Astrocyte (in vitro differentiated cells and primary cell): ENCODE data around the gene ATP5PO. TPM values are rescaled to one million over a fixed set of nuclear protein-coding genes. Genes with fewer than 3 reads are reported as not detected.
"Not testable (repeated sequence)": the region's sequence is repeated elsewhere in the genome, so short reads cannot be mapped to it uniquely, and the experiment has no call there.

ENCODE experiments used
- DNase-seq: peaks from one replicate; pipeline ENCODE4 v3.0.0-alpha.2; 2010; ENCODE audit warnings: low read depth
- FAIRE-seq: peaks from 2 replicates; lab custom pipeline; 2011; peaks lifted over from hg19 to GRCh38; lab: Jason Lieb, UNC
- H2AFZ ChIP-seq: 2 replicates; pipeline ENCODE4 v1.6.0; 2012; ENCODE audit warnings: low read depth, low read length, inconsistent platforms
- H3K27ac ChIP-seq: 2 replicates; pipeline ENCODE4 v1.5.1; 2011; ENCODE audit warnings: low read depth, low read length, inconsistent platforms
- H3K27me3 ChIP-seq: 2 replicates; pipeline ENCODE4 v1.6.0; 2011; ENCODE audit warnings: low read length, inconsistent platforms; ENCODE audit not compliant: insufficient read depth
- H3K36me3 ChIP-seq: 2 replicates; pipeline ENCODE4 v1.5.1; 2011; ENCODE audit warnings: low read length, inconsistent platforms; ENCODE audit not compliant: insufficient read depth
- H3K4me1 ChIP-seq: 2 replicates; pipeline ENCODE4 v1.5.1; 2011; ENCODE audit warnings: low read length, inconsistent platforms; ENCODE audit not compliant: insufficient read depth
- H3K4me2 ChIP-seq: 2 replicates; pipeline ENCODE4 v1.6.0; 2012; ENCODE audit warnings: low read length, inconsistent platforms
- H3K4me3 ChIP-seq: 2 replicates; pipeline ENCODE4 v1.5.1; 2011; ENCODE audit warnings: low read depth, mild to moderate bottlenecking, low read length, inconsistent platforms; ENCODE audit not compliant: insufficient read depth
- H3K79me2 ChIP-seq: 2 replicates; pipeline ENCODE4 v1.6.0; 2012; ENCODE audit warnings: mild to moderate bottlenecking, low read length, inconsistent platforms; ENCODE audit not compliant: insufficient read depth
- H3K9ac ChIP-seq: 2 replicates; pipeline ENCODE4 v1.6.0; 2012; ENCODE audit warnings: mild to moderate bottlenecking, low read length, inconsistent platforms
- H3K9me3 ChIP-seq: 2 replicates; pipeline ENCODE4 v1.5.1; 2012; ENCODE audit warnings: low read depth, mild to moderate bottlenecking, low read length, inconsistent platforms; ENCODE audit not compliant: insufficient read depth
- H4K20me1 ChIP-seq: 2 replicates; pipeline ENCODE4 v1.6.0; 2012; ENCODE audit warnings: low read length, inconsistent platforms; ENCODE audit not compliant: insufficient read depth
- H3K27ac Mint-ChIP-seq: one replicate; pipeline ENCODE4 v1.8.0; 2021; ENCODE audit warnings: mild to moderate bottlenecking, mixed read lengths; ENCODE audit not compliant: unreplicated experiment
- H3K27me3 Mint-ChIP-seq: one replicate; pipeline ENCODE4 v1.8.0; 2021; ENCODE audit warnings: low read depth, mixed read lengths; ENCODE audit not compliant: unreplicated experiment
- H3K36me3 Mint-ChIP-seq: one replicate; pipeline ENCODE4 v1.8.0; 2021; ENCODE audit warnings: low read depth, mixed read lengths; ENCODE audit not compliant: unreplicated experiment
- H3K4me1 Mint-ChIP-seq: one replicate; pipeline ENCODE4 v1.8.0; 2021; ENCODE audit warnings: low read depth, mixed read lengths; ENCODE audit not compliant: unreplicated experiment
- H3K4me3 Mint-ChIP-seq: one replicate; pipeline ENCODE4 v1.8.0; 2021; ENCODE audit warnings: mild to moderate bottlenecking, moderate library complexity, mixed read lengths; ENCODE audit not compliant: unreplicated experiment
- H3K9me3 Mint-ChIP-seq: one replicate; pipeline ENCODE4 v1.8.0; 2021; ENCODE audit warnings: mild to moderate bottlenecking, mixed read lengths; ENCODE audit not compliant: unreplicated experiment
- EZH2 ChIP-seq: IDR thresholded peaks from 2 replicates; pipeline ENCODE4 v1.6.1; 2012; ENCODE audit warnings: mild to moderate bottlenecking, low read length, inconsistent platforms; ENCODE audit not compliant: insufficient read depth
- total RNA-seq: library from RNA; stranded (reverse); gene quantifications from 2 replicates; pipeline ENCODE4 v1.2.1, GENCODE V29; 2021
- TF ChIP-seq, protein P1 (sequence below): IDR thresholded peaks from 2 replicates; pipeline ENCODE4 v1.5.1; 2011; ENCODE audit warnings: low read depth, mild to moderate bottlenecking, inconsistent platforms, low read length, moderate library complexity; ENCODE audit not compliant: insufficient read depth

The ATP5PO gene
- total RNA-seq, 1 donor from 2014 or later, result 171 TPM

DNA sequence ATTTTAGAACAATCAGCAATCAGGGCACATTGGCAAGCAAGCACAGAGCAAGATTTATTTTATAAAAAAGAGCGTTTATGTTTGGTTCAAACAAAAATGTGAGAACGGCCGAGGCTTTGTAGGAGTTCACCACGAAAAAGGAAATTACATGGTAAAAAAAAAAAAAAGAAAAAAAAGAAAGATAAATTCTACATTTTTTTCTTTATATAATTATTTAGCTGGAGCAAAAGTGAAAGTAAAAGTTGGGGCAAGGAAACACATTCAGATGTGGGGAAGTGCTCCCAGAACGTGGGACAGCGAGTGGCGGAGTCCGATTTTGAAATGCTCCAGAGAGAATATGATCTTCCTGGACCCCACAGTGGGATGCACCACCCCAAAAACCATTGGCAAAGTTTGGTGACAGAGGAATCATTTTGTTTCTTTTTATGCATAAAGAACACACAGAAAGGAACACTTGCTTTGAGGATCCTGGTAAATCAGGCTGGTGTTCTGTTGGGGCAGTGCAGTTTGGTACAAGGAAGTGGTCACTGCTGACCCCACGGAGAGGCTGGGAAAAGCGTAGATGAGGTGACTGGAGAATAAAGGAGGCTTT, 16.3 kb upstream of the ATP5PO start:
- H3K4me1 Mint-ChIP-seq, result peaks cover 6% of the 10 kb centered on the region

GRCh38 chr21:33931052-33931798, 15.6 kb upstream of the ATP5PO start:
- peak overlapping the region; percentile 55 for H3K4me3 Mint-ChIP-seq
- H3K4me1 Mint-ChIP-seq, FAIRE-seq, H4K20me1 ChIP-seq, H3K4me2 ChIP-seq, H3K27me3 ChIP-seq, H3K27me3 Mint-ChIP-seq, DNase-seq, H3K36me3 ChIP-seq, H3K79me2 ChIP-seq, H3K36me3 Mint-ChIP-seq, H3K9ac ChIP-seq, H3K9me3 ChIP-seq, H3K4me1 ChIP-seq, H3K4me3 ChIP-seq, H3K27ac ChIP-seq, H3K9me3 Mint-ChIP-seq: not testable (repeated sequence)
- H2AFZ ChIP-seq, result peak overlapping the region; percentile 66
- peak overlapping the region; percentile 6 for H3K27ac Mint-ChIP-seq

More for the DNA sequence above, 16.3 kb upstream of the ATP5PO start:
- Histone ChIP-seq H2AFZ (peak overlapping the region; percentile 66), H3K4me1 (no peaks in the 10 kb centered on the region), H3K9ac (no peak overlapping the region), H3K79me2 (no peaks in the 10 kb centered on the region), H4K20me1 (no peaks in the 10 kb centered on the region), H3K4me3 (no peak overlapping the region), H3K9me3 (no peaks in the 10 kb centered on the region), H3K27ac (no peak overlapping the region), H3K4me2 (peak overlapping the region; percentile 59), H3K36me3 (no peaks in the 10 kb centered on the region), H3K27me3 (no peaks in the 10 kb centered on the region)
- no peak overlapping the region for H3K27ac Mint-ChIP-seq
- no peaks in the 10 kb centered on the region for H3K36me3 Mint-ChIP-seq
- H3K9me3 Mint-ChIP-seq, result peaks cover 3% of the 10 kb centered on the region
- peak overlapping the region; percentile 55 for H3K4me3 Mint-ChIP-seq
- no peaks in the 10 kb centered on the region for H3K27me3 Mint-ChIP-seq
- TF ChIP-seq, protein P1, sequence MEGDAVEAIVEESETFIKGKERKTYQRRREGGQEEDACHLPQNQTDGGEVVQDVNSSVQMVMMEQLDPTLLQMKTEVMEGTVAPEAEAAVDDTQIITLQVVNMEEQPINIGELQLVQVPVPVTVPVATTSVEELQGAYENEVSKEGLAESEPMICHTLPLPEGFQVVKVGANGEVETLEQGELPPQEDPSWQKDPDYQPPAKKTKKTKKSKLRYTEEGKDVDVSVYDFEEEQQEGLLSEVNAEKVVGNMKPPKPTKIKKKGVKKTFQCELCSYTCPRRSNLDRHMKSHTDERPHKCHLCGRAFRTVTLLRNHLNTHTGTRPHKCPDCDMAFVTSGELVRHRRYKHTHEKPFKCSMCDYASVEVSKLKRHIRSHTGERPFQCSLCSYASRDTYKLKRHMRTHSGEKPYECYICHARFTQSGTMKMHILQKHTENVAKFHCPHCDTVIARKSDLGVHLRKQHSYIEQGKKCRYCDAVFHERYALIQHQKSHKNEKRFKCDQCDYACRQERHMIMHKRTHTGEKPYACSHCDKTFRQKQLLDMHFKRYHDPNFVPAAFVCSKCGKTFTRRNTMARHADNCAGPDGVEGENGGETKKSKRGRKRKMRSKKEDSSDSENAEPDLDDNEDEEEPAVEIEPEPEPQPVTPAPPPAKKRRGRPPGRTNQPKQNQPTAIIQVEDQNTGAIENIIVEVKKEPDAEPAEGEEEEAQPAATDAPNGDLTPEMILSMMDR, result no peak
- TF ChIP-seq EZH2, result no peak
- DNase-seq (no peak), FAIRE-seq (no peak)

DNA sequence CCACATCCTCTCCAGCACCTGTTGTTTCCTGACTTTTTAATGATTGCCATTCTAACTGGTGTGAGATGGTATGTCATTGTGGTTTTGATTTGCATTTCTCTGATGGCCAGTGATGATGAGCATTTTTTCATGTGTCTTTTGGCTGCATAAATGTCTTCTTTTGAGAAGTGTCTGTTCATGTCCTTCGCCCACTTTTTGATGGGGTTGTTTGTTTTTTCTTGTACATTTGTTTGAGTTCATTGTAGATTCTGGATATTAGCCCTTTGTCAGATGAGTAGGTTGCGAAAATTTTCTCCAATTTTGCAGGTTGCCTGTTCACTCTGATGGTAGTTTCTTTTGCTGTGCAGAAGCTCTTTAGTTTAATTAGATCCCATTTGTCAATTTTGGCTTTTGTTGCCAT, 10.6 kb upstream of the ATP5PO start:
- not testable (repeated sequence) for H3K27me3 Mint-ChIP-seq, H3K4me1 Mint-ChIP-seq, DNase-seq, H4K20me1 ChIP-seq, FAIRE-seq, H3K4me1 ChIP-seq, H3K27ac ChIP-seq, H3K4me3 Mint-ChIP-seq, H3K4me2 ChIP-seq, H3K9me3 ChIP-seq, H3K36me3 ChIP-seq, H3K27ac Mint-ChIP-seq, H3K27me3 ChIP-seq, H3K9me3 Mint-ChIP-seq, H3K9ac ChIP-seq, H3K4me3 ChIP-seq, H3K79me2 ChIP-seq, H2AFZ ChIP-seq, H3K36me3 Mint-ChIP-seq
